Duodenal mucosa (tissue), 2 donors: ENCODE data around the gene SPANXB1.
"Not testable (repeated sequence)": the region's sequence is repeated elsewhere in the genome, so short reads cannot be mapped to it uniquely, and the experiment has no call there.

Experiments
- H3K27ac ChIP-seq: one replicate; pipeline ENCODE4 v1.7.0; 2013; ENCODE audit warnings: low read depth, low read length
- H3K27me3 ChIP-seq, 2 donors: one replicate each; pipeline ENCODE4 v1.7.0; 2013; ENCODE audit warnings: low read length in 2 of 2, control low read depth in 1 of 2; ENCODE audit not compliant: insufficient read depth in 2 of 2, control insufficient read depth in 1 of 2
- H3K36me3 ChIP-seq, 2 donors: one replicate each; pipeline ENCODE4 v1.7.0; 2013; ENCODE audit warnings: low read length in 2 of 2, control low read depth in 1 of 2; ENCODE audit not compliant: insufficient read depth in 2 of 2, control insufficient read depth in 1 of 2
- H3K4me1 ChIP-seq, 2 donors: one replicate each; pipeline ENCODE4 v1.7.0; 2013; ENCODE audit warnings: low read length in 2 of 2, control low read depth in 1 of 2; ENCODE audit not compliant: insufficient read depth in 2 of 2, control insufficient read depth in 1 of 2
- H3K4me3 ChIP-seq, 2 donors: one replicate each; pipeline ENCODE4 v1.7.0; 2013; ENCODE audit warnings: low read length in 2 of 2, low read depth in 1 of 2
- H3K9ac ChIP-seq, 2 donors: one replicate each; pipeline ENCODE4 v1.7.0; 2013; ENCODE audit warnings: low read length in 2 of 2, low read depth in 1 of 2
- H3K9me3 ChIP-seq, 2 donors: one replicate each; pipeline ENCODE4 v1.7.0; 2013; ENCODE audit warnings: low read length in 2 of 2, control low read depth in 1 of 2; ENCODE audit not compliant: control insufficient read depth in 1 of 2

The SPANXB1 gene

GRCh38 chrX:141002568-141002967 is at the start of gene SPANXB1:
Gene SPANXB1 (plus strand): TSS chrX:141002594. CDS start chrX:141002694, 100 bp downstream.
- H3K36me3 ChIP-seq, H3K4me1 ChIP-seq, H3K9me3 ChIP-seq, H3K4me3 ChIP-seq, H3K9ac ChIP-seq, H3K27ac ChIP-seq, H3K27me3 ChIP-seq: not testable (repeated sequence)

- Histone ChIP-seq H3K27ac (no peak overlapping the region), H3K4me1 (no peaks in the 10 kb centered on the region), H3K4me3 (no peak overlapping the region), H3K27me3 (no peaks in the 10 kb centered on the region), H3K9ac (no peak overlapping the region), H3K36me3 (no peaks in the 10 kb centered on the region), H3K9me3 (no peaks in the 10 kb centered on the region)
These were observed 35.4 kb upstream of the SPANXB1 start for GRCh38 chrX:140967036-140967435.

- Histone ChIP-seq H3K27ac (no peak overlapping the region), H3K36me3 (no peaks in the 10 kb centered on the region), H3K4me1 (no peaks in the 10 kb centered on the region), H3K9me3 (no peaks in the 10 kb centered on the region), H3K9ac (no peak overlapping the region), H3K27me3 (no peaks in the 10 kb centered on the region), H3K4me3 (no peak overlapping the region)
These were observed 31.1 kb upstream of the SPANXB1 start for GRCh38 chrX:140971099-140971795.

- Histone ChIP-seq H3K36me3 (no peaks in the 10 kb centered on the region), H3K27me3 (no peaks in the 10 kb centered on the region), H3K4me1 (no peaks in the 10 kb centered on the region), H3K9me3 (no peaks in the 10 kb centered on the region), H3K9ac (no peak overlapping the region), H3K4me3 (no peak overlapping the region), H3K27ac (no peak overlapping the region)
These were observed 26.9 kb upstream of the SPANXB1 start for GRCh38 chrX:140975472-140975871.

- Histone ChIP-seq H3K4me1 (no peaks in the 10 kb centered on the region), H3K4me3 (no peak overlapping the region), H3K36me3 (no peaks in the 10 kb centered on the region), H3K9ac (no peak overlapping the region), H3K9me3 (no peaks in the 10 kb centered on the region), H3K27ac (no peak overlapping the region), H3K27me3 (no peaks in the 10 kb centered on the region)
These were observed 22.1 kb upstream of the SPANXB1 start for GRCh38 chrX:140980271-140980670.

GRCh38 chrX:140983730-140984129 is 18.7 kb upstream of the SPANXB1 start:
- no peak overlapping the region for H3K27ac ChIP-seq
- H3K4me3 ChIP-seq = no peak overlapping the region
- H3K36me3 ChIP-seq = no peaks in the 10 kb centered on the region
- no peaks in the 10 kb centered on the region for H3K27me3 ChIP-seq
- H3K9ac ChIP-seq = no peak overlapping the region
- no peaks in the 10 kb centered on the region for H3K9me3 ChIP-seq
- no peaks in the 10 kb centered on the region for H3K4me1 ChIP-seq

GRCh38 chrX:141005243-141005642 is 2.8 kb downstream of the SPANXB1 start:
- H3K9me3 ChIP-seq, H3K4me1 ChIP-seq, H3K9ac ChIP-seq, H3K27ac ChIP-seq, H3K27me3 ChIP-seq, H3K4me3 ChIP-seq, H3K36me3 ChIP-seq: not testable (repeated sequence)

- not testable (repeated sequence) for H3K36me3 ChIP-seq, H3K9me3 ChIP-seq, H3K27me3 ChIP-seq, H3K4me3 ChIP-seq, H3K4me1 ChIP-seq, H3K9ac ChIP-seq, H3K27ac ChIP-seq
These were observed 41.9 kb downstream of the SPANXB1 start for GRCh38 chrX:141044246-141044645.

- not testable (repeated sequence) for H3K36me3 ChIP-seq, H3K4me3 ChIP-seq, H3K9ac ChIP-seq, H3K9me3 ChIP-seq, H3K4me1 ChIP-seq, H3K27ac ChIP-seq, H3K27me3 ChIP-seq
These were observed 47.5 kb downstream of the SPANXB1 start for GRCh38 chrX:141049878-141050277.

- not testable (repeated sequence) for H3K27ac ChIP-seq, H3K9me3 ChIP-seq, H3K36me3 ChIP-seq, H3K9ac ChIP-seq, H3K27me3 ChIP-seq, H3K4me1 ChIP-seq, H3K4me3 ChIP-seq
These were observed 49.7 kb downstream of the SPANXB1 start for GRCh38 chrX:141052098-141052497.
